Ascending aorta (tissue), 2 donors: ENCODE measurements around the gene PCNX4. TPM values are rescaled to one million over a fixed set of nuclear protein-coding genes. Genes with fewer than 3 reads are reported as not detected.

ENCODE experiments used
- DNase-seq, 2 donors: peaks; one replicate each; pipeline ENCODE4 v3.0.0-alpha.2; 2019; ENCODE audit warnings: low spot score in 2 of 2
- H3K27ac ChIP-seq, 2 donors: fragments of 200-600 bp; sonication (generic); one replicate each; pipeline ENCODE4 v1.5.1; 2016 to 2017; ENCODE audit warnings: mild to moderate bottlenecking in 1 of 2
- H3K27me3 ChIP-seq: fragments of 200-600 bp; sonication (generic); one replicate; pipeline ENCODE4 v1.5.1; 2017
- H3K36me3 ChIP-seq, 2 donors: fragments of 200-600 bp; sonication (generic); one replicate each; pipeline ENCODE4 v1.5.1; 2016
- H3K4me1 ChIP-seq, 2 donors: fragments of 200-600 bp; sonication (generic); one replicate each; pipeline ENCODE4 v1.5.1; 2016 to 2017; ENCODE audit warnings: mild to moderate bottlenecking in 1 of 2
- H3K4me3 ChIP-seq, 2 donors: fragments of 200-600 bp; sonication (generic); one replicate each; pipeline ENCODE4 v1.5.1; 2016 to 2017; ENCODE audit warnings: mild to moderate bottlenecking in 1 of 2
- H3K9me3 ChIP-seq, 2 donors: fragments of 200-600 bp; sonication (generic); one replicate each; pipeline ENCODE4 v1.5.1; 2016
- intact Hi-C: fragments of 100-400 bp; cut with DNase I; formaldehyde crosslinking; loops from one replicate; pipeline ENCODE4 v1.15.1; 2023
- total RNA-seq: library from RNA; depleted of rRNA; stranded (reverse); fragments of >200 nt; gene quantifications from one replicate; pipeline ENCODE4 v1.1.0, GENCODE V29; 2016
- TF ChIP-seq, protein P1 (sequence below), 3 experiments: fragments of 200-600 bp in 2 of 3; fragments of 450-650 bp in 1 of 3; sonication (generic) in 2 of 3; IDR thresholded peaks; one replicate each; pipeline ENCODE4 v1.5.1; 2016 to 2019; ENCODE audit warnings: antibody characterized with exemption in 3 of 3, mild to moderate bottlenecking in 1 of 3, moderate library complexity in 1 of 3

PCNX4 gene
- total RNA-seq, 1 donor from 2014 or later: 47.8 TPM

DNA sequence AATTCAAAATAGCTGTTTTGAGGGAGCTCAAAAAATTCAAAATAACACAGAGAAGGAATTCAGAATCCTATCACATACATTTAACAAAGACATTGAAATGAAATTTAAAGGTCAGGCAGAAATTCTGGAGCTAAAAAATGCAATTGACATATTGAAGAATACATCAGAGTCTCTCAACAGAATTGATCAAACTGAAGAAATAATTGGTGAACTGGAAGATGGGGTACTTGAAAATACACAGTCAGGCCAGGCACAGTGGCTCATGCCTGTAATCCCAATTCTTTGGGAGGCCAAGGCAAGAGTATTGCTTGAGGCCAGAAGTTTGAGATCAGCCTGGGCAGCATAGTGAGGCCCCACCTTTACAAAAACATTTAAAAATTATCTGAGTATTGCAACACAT lies 107.6 kb downstream of the PCNX4 start:
- DNase-seq: no peak
- Histone ChIP-seq H3K9me3 (peaks cover 0 to 9% of the 10 kb centered on the region in 2 donors), H3K27me3 (no peaks in the 10 kb centered on the region), H3K4me1 (no peaks in the 10 kb centered on the region), H3K4me3 (no peak overlapping the region), H3K36me3 (no peaks in the 10 kb centered on the region), H3K27ac (no peak overlapping the region)
- TF ChIP-seq, protein P1, sequence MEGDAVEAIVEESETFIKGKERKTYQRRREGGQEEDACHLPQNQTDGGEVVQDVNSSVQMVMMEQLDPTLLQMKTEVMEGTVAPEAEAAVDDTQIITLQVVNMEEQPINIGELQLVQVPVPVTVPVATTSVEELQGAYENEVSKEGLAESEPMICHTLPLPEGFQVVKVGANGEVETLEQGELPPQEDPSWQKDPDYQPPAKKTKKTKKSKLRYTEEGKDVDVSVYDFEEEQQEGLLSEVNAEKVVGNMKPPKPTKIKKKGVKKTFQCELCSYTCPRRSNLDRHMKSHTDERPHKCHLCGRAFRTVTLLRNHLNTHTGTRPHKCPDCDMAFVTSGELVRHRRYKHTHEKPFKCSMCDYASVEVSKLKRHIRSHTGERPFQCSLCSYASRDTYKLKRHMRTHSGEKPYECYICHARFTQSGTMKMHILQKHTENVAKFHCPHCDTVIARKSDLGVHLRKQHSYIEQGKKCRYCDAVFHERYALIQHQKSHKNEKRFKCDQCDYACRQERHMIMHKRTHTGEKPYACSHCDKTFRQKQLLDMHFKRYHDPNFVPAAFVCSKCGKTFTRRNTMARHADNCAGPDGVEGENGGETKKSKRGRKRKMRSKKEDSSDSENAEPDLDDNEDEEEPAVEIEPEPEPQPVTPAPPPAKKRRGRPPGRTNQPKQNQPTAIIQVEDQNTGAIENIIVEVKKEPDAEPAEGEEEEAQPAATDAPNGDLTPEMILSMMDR (IDR thresholded peaks at IDR 0.05): no peak
- intact Hi-C loops: no loop called here

DNA sequence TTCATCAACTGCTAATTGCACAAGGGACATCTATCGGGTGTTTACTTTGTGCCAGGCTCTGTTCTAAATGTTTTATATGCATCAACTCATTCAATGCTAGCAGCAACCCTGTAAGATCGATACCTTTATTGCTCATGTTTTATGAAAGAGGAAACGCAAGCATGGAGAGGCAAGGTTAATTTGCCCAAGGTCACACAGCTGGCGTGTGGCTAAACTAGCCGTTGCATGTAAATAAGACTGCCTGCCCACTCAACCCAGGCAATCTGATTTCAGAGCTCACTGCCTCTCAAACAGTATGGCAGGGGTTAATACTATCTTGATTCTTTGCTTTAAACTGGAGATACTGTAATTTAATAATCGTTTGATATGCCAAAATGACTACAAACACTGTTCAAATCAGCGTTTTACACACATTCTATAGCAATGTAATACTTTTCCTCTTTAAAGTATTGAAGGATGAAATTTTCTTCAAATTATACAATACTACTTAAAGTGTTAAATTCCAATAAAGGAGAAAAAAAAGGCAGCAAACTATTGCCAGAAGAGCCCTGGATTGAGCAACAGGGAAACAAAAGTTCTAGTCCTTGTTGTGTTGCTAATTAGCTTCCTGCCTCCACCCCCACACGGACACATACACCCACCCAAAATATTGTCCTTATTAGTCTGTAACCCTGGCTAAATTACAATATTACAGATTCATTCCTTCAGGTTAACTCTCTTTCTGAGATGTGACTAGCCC lies 112.5 kb downstream of the PCNX4 start:
- peaks cover 0 to 3% of the 10 kb centered on the region in 2 donors for H3K9me3 ChIP-seq
- DNase-seq: no peak
- H3K4me1 ChIP-seq: no peaks in the 10 kb centered on the region
- TF ChIP-seq, protein P1 (IDR thresholded peaks at IDR 0.05): no peak
- no peaks in the 10 kb centered on the region for H3K36me3 ChIP-seq
- intact Hi-C loops: no loop called here
- H3K4me3 ChIP-seq: no peak overlapping the region
- no peak overlapping the region for H3K27ac ChIP-seq
- H3K27me3 ChIP-seq: no peaks in the 10 kb centered on the region

DNA sequence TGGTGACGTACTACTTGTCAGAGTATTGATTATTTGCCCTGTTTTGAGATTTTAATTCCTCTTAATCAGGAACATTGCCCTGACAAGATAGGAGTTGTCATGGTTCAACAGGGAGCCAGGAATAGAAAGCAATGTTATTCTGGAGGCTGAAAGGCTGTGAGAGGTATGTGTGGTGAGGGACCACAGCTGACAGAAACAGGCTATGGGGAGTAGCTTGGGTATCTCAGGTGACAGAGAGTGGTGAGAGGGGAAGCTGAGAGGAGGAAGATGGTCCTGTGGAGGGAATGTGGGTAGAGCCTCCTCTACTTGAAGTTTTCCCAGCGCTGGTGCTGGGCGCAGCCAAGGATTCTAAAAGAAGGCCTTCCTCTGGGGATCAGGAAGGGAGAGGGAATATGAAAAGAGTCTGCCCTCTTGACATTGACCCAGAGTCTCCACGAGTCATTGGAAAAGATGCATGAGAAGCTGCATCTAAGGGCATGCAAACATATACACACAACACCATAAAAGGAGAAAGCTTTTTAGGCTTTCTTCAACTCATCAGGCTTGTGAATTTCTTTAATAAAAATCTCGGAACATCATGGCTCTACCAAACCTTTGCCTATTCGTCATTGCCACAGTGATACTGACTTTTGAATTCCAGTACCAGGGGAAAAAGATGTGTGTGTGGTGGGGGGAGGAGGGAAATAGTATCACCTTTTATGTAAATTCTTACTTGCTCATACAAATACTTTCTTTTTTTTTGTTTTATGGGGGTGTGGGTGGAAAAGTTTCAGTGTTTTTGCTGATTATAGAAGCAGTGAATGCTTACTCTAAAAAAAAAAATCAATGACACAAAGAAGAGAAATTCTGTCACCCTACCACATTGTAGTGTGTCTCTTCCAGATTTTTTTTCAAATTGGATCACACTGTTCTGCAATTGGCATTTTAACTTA lies 113.4 kb downstream of the PCNX4 start:
- no peak for DNase-seq
- Histone ChIP-seq H3K27ac (no peak overlapping the region), H3K4me1 (no peaks in the 10 kb centered on the region), H3K9me3 (no peaks in the 10 kb centered on the region), H3K4me3 (no peak overlapping the region), H3K27me3 (no peaks in the 10 kb centered on the region), H3K36me3 (no peaks in the 10 kb centered on the region)
- TF ChIP-seq, protein P1 (IDR thresholded peaks at IDR 0.05): no peak
- intact Hi-C loops: no loop called here

DNA sequence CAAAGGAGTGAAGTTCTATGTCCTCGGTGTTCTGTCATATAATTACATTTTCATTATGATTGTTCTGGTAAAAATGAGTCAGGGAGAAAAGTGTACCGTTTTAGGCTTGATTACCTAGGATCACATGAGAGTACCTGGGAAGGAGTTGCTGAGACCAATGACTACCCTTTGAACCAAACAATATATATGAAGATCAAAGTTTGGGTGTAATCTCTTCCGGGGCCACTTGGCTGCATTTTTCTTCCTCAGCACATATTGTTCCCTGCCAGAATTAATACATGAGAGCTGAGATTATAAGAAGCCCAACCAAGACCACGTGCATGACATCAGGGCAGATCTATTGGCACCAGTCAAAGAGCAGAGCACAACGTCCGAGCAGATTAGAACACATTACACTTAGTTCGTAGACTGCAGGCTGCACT lies 114.5 kb downstream of the PCNX4 start:
- no peak overlapping the region for H3K27ac ChIP-seq
- no peak for DNase-seq
- TF ChIP-seq, protein P1 (IDR thresholded peaks at IDR 0.05): no peak
- H3K27me3 ChIP-seq: no peaks in the 10 kb centered on the region
- H3K4me3 ChIP-seq: no peak overlapping the region
- no peaks in the 10 kb centered on the region for H3K4me1 ChIP-seq
- intact Hi-C loops: no loop called here
- no peaks in the 10 kb centered on the region for H3K9me3 ChIP-seq
- H3K36me3 ChIP-seq: no peaks in the 10 kb centered on the region

DNA sequence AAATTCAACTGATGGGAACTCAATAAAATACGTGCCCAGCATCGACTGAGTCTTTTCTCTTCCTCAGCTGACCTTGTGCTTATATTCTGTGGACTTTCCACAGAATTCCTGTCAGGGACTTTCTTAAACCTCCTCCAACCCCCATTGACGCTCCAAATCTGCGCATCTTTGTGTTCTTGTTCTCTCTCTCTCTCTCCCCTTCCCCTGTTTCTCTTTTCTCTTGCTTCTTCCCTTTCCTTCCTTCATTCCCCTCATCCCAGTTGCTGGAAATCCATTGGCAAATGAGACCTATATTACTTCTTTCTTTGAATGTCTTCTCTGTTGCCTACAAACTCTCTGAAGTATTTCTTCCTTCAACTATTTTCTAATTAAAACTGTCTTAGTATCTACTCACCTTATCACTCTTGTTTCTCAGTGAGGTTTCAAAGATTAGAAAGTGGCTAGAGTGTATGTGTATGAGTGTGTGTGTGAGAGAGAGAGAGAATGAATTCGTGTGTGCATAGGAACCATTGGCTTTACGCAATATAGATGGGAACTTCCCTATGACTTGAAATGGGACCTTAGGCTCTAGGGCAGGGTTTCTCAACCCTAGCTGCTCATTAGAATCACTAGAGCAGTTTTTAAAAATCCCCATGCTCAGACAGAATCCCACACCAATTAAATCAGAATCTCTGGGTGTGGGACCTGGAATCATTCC lies 115.3 kb downstream of the PCNX4 start:
- H3K4me3 ChIP-seq: no peak overlapping the region
- H3K27me3 ChIP-seq: no peaks in the 10 kb centered on the region
- intact Hi-C loops: no loop called here
- H3K9me3 ChIP-seq: no peaks in the 10 kb centered on the region
- TF ChIP-seq, protein P1 (IDR thresholded peaks at IDR 0.05): no peak
- DNase-seq: no peak
- no peaks in the 10 kb centered on the region for H3K36me3 ChIP-seq
- no peak overlapping the region for H3K27ac ChIP-seq
- no peaks in the 10 kb centered on the region for H3K4me1 ChIP-seq
